HEK293 (cell line): Measurements from ENCODE around the gene TAX1BP1.

ENCODE experiments used
- CTCF ChIA-PET: fragments of 350-600 bp; formaldehyde crosslinking; extraction: SDS; loops from one replicate; lab custom pipeline; 2021; ENCODE audit warnings: antibody characterized with exemption; lab: Yijun Ruan, JAX
- POLR2A ChIA-PET: fragments of 300-600 bp; formaldehyde crosslinking; extraction: SDS; loops from one replicate; lab custom pipeline; 2020; ENCODE audit warnings: antibody characterized with exemption, inconsistent platforms; lab: Yijun Ruan, JAX
- H3K27ac ChIP-seq: fragments of 200-500 bp; sonication (Bioruptor generic); 2 replicates; pipeline ENCODE4 v1.5.1; 2014; ENCODE audit warnings: low read depth, low read length, control low read depth, inconsistent platforms; ENCODE audit errors: extremely low read depth
- H3K36me3 ChIP-seq, 2 experiments: fragments of 200-500 bp in 1 of 2; sonication (Bioruptor generic) in 1 of 2; 1 replicate in 1 of 2; 2 replicates in 1 of 2; pipeline ENCODE4 v1.5.1; 2014 to 2017; ENCODE audit warnings: inconsistent platforms in 2 of 2, low read length in 2 of 2; ENCODE audit not compliant: control insufficient read depth in 2 of 2, insufficient read depth in 1 of 2
- H3K4me1 ChIP-seq: fragments of 200-500 bp; sonication (Bioruptor generic); 2 replicates; pipeline ENCODE4 v1.5.1; 2014; ENCODE audit warnings: mild to moderate bottlenecking, low read length, inconsistent platforms; ENCODE audit not compliant: control insufficient read depth, insufficient read depth
- H3K4me3 ChIP-seq: 2 replicates; pipeline ENCODE4 v1.5.1; 2011; ENCODE audit warnings: low read depth, mild to moderate bottlenecking, control low read depth, low read length, moderate library complexity
- H3K9me3 ChIP-seq: fragments of 200-500 bp; sonication (Bioruptor generic); 2 replicates; pipeline ENCODE4 v1.5.1; 2014; ENCODE audit warnings: low read depth, low read length, inconsistent platforms; ENCODE audit not compliant: control insufficient read depth, insufficient read depth
- FEZF1 ChIP-seq: fragments of 450-650 bp; formaldehyde crosslinking; IDR thresholded peaks from 2 replicates; pipeline ENCODE4 v1.5.1; 2016; ENCODE audit warnings: missing biosample characterization, missing genetic modification characterization
- KLF1 ChIP-seq: fragments of 450-650 bp; formaldehyde crosslinking; IDR thresholded peaks from 2 replicates; pipeline ENCODE4 v1.5.1; 2016; ENCODE audit warnings: missing biosample characterization, missing genetic modification characterization
- KLF16 ChIP-seq: fragments of 450-650 bp; formaldehyde crosslinking; IDR thresholded peaks from 2 replicates; pipeline ENCODE4 v1.5.1; 2017; ENCODE audit warnings: missing biosample characterization, missing genetic modification characterization
- KLF8 ChIP-seq: fragments of 450-650 bp; formaldehyde crosslinking; IDR thresholded peaks from 2 replicates; pipeline ENCODE4 v1.5.1; 2016; ENCODE audit warnings: missing biosample characterization, missing genetic modification characterization
- MZF1 ChIP-seq: fragments of 450-650 bp; formaldehyde crosslinking; IDR thresholded peaks from 2 replicates; pipeline ENCODE4 v1.5.1; 2017; ENCODE audit warnings: missing biosample characterization, missing genetic modification characterization, borderline replicate concordance
- OSR2 ChIP-seq: fragments of 450-650 bp; formaldehyde crosslinking; IDR thresholded peaks from 2 replicates; pipeline ENCODE4 v1.5.1; 2016; ENCODE audit warnings: missing biosample characterization, missing genetic modification characterization
- SETDB1 ChIP-seq: IDR thresholded peaks from one replicate; pipeline ENCODE4 v1.6.1; 2017; ENCODE audit warnings: mild to moderate bottlenecking, low read length, moderate library complexity, mixed read lengths; ENCODE audit not compliant: insufficient read length
- ZIC2 ChIP-seq: fragments of 450-650 bp; formaldehyde crosslinking; IDR thresholded peaks from 2 replicates; pipeline ENCODE4 v1.5.1; 2016; ENCODE audit warnings: missing biosample characterization, missing genetic modification characterization
- ZNF155 ChIP-seq: fragments of 450-650 bp; formaldehyde crosslinking; IDR thresholded peaks from 2 replicates; pipeline ENCODE4 v1.5.1; 2016; ENCODE audit warnings: missing biosample characterization, missing genetic modification characterization
- ZNF169 ChIP-seq: fragments of 450-650 bp; formaldehyde crosslinking; IDR thresholded peaks from 2 replicates; pipeline ENCODE4 v1.5.1; 2016; ENCODE audit warnings: missing biosample characterization, missing genetic modification characterization
- ZNF19 ChIP-seq: fragments of 450-650 bp; formaldehyde crosslinking; IDR thresholded peaks from 2 replicates; pipeline ENCODE4; 2016; ENCODE audit warnings: missing biosample characterization, missing genetic modification characterization, low read depth
- ZNF426 ChIP-seq: fragments of 450-650 bp; formaldehyde crosslinking; IDR thresholded peaks from 2 replicates; pipeline ENCODE4 v1.5.1; 2017; ENCODE audit warnings: missing biosample characterization, missing genetic modification characterization, mild to moderate bottlenecking, inconsistent platforms, moderate library complexity
- ZNF560 ChIP-seq: fragments of 450-650 bp; formaldehyde crosslinking; IDR thresholded peaks from 2 replicates; pipeline ENCODE4 v1.5.1; 2017; ENCODE audit warnings: missing biosample characterization, missing genetic modification characterization, borderline replicate concordance
- ZNF701 ChIP-seq: fragments of 450-650 bp; formaldehyde crosslinking; IDR thresholded peaks from 2 replicates; pipeline ENCODE4 v1.5.1; 2016; ENCODE audit warnings: missing biosample characterization, missing genetic modification characterization
- ZNF830 ChIP-seq: fragments of 450-650 bp; IDR thresholded peaks from 2 replicates; pipeline ENCODE4 v1.5.0; 2018; ENCODE audit warnings: missing biosample characterization, missing genetic modification characterization, low read depth, mild to moderate bottlenecking, moderate library complexity
- TF ChIP-seq, protein P1 (sequence below): fragments of 450-650 bp; formaldehyde crosslinking; IDR thresholded peaks from 2 replicates; pipeline ENCODE4 v1.5.1; 2016; ENCODE audit warnings: missing biosample characterization, missing genetic modification characterization
- TF ChIP-seq, protein P2 (sequence below): fragments of 450-650 bp; IDR thresholded peaks from 2 replicates; pipeline ENCODE4 v1.5.1; 2018; ENCODE audit warnings: missing biosample characterization, missing genetic modification characterization
- TF ChIP-seq, protein P3 (sequence below): fragments of 450-650 bp; formaldehyde crosslinking; IDR thresholded peaks from 2 replicates; pipeline ENCODE4 v1.5.1; 2016; ENCODE audit warnings: missing biosample characterization, missing genetic modification characterization, borderline replicate concordance

Gene TAX1BP1

DNA sequence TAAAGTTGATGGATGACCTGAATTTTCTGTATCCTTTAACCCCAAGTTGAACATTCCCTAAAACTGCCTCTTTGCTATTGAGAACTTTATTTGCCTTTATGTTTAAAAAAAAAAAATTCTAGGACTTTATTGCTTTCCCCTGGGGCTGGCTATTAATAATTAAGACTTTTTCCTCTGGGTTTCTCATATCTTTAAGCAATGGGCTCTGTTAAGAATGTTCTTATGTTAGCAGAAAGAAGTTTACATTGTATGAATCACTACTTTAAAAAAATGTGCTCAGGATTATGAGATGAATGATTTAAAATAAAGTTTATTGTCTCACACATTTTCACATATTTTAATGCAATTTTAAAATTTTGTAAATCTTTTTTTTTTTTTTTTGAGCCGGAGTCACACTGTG, 19.5 kb downstream of the TAX1BP1 start:
- TF ChIP-seq KLF1 (tag by site-specific recombination) (no peak), ZNF701 (tag by site-specific recombination) (no peak), SETDB1 (no peak), KLF8 (tag by site-specific recombination) (no peak)
- no peak overlapping the region for H3K27ac ChIP-seq
- POLR2A ChIA-PET: no interaction called here
- CTCF ChIA-PET: no interaction called here
- peaks cover 7% of the 10 kb centered on the region; the same call in 1 of the 2 replicates for H3K4me1 ChIP-seq
- peaks cover 37 to 40% of the 10 kb centered on the region in 2 experiments for H3K36me3 ChIP-seq
- H3K9me3 ChIP-seq: no peaks in the 10 kb centered on the region
- no peak overlapping the region for H3K4me3 ChIP-seq

DNA sequence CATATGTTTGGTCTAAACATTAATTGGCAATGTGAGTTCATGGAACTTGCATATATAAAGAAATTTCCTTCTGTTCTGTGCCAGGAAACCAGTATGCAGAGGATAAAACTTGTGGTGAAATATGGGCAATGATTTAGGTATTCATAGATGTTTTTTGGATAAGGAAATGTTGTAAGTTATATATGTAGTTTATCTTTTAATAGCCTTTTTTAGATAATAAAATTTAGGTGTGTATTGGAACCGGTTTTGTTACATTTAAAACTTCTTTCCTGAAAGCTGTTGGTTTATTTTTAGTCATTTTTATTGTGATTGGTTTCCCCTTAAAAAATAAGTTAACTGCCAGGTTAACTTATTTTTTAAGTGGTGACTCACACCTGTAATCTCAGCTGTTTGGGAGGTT, 22.1 kb downstream of the TAX1BP1 start:
- ChIA-PET POLR2A (no interaction called here), CTCF (interaction anchor here (1.1 kb wide), 1 partner anchor 16 kb away, joined by 3 read pairs; no protein-coding TSS in a partner anchor)
- TF ChIP-seq, protein P1, sequence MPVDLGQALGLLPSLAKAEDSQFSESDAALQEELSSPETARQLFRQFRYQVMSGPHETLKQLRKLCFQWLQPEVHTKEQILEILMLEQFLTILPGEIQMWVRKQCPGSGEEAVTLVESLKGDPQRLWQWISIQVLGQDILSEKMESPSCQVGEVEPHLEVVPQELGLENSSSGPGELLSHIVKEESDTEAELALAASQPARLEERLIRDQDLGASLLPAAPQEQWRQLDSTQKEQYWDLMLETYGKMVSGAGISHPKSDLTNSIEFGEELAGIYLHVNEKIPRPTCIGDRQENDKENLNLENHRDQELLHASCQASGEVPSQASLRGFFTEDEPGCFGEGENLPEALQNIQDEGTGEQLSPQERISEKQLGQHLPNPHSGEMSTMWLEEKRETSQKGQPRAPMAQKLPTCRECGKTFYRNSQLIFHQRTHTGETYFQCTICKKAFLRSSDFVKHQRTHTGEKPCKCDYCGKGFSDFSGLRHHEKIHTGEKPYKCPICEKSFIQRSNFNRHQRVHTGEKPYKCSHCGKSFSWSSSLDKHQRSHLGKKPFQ (tag by site-specific recombination): no peak
- TF ChIP-seq ZNF426 (tag by site-specific recombination): no peak
- TF ChIP-seq ZIC2 (tag by site-specific recombination): no peak
- TF ChIP-seq, protein P2, sequence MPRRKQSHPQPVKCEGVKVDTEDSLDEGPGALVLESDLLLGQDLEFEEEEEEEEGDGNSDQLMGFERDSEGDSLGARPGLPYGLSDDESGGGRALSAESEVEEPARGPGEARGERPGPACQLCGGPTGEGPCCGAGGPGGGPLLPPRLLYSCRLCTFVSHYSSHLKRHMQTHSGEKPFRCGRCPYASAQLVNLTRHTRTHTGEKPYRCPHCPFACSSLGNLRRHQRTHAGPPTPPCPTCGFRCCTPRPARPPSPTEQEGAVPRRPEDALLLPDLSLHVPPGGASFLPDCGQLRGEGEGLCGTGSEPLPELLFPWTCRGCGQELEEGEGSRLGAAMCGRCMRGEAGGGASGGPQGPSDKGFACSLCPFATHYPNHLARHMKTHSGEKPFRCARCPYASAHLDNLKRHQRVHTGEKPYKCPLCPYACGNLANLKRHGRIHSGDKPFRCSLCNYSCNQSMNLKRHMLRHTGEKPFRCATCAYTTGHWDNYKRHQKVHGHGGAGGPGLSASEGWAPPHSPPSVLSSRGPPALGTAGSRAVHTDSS (tag by site-specific recombination): no peak
- no peak for TF ChIP-seq FEZF1 (tag by site-specific recombination)
- no peak for TF ChIP-seq OSR2 (tag by site-specific recombination)
- TF ChIP-seq ZNF19: no peak
- TF ChIP-seq KLF16: no peak
- no peak for TF ChIP-seq ZNF169 (tag by site-specific recombination)
- TF ChIP-seq, protein P3, sequence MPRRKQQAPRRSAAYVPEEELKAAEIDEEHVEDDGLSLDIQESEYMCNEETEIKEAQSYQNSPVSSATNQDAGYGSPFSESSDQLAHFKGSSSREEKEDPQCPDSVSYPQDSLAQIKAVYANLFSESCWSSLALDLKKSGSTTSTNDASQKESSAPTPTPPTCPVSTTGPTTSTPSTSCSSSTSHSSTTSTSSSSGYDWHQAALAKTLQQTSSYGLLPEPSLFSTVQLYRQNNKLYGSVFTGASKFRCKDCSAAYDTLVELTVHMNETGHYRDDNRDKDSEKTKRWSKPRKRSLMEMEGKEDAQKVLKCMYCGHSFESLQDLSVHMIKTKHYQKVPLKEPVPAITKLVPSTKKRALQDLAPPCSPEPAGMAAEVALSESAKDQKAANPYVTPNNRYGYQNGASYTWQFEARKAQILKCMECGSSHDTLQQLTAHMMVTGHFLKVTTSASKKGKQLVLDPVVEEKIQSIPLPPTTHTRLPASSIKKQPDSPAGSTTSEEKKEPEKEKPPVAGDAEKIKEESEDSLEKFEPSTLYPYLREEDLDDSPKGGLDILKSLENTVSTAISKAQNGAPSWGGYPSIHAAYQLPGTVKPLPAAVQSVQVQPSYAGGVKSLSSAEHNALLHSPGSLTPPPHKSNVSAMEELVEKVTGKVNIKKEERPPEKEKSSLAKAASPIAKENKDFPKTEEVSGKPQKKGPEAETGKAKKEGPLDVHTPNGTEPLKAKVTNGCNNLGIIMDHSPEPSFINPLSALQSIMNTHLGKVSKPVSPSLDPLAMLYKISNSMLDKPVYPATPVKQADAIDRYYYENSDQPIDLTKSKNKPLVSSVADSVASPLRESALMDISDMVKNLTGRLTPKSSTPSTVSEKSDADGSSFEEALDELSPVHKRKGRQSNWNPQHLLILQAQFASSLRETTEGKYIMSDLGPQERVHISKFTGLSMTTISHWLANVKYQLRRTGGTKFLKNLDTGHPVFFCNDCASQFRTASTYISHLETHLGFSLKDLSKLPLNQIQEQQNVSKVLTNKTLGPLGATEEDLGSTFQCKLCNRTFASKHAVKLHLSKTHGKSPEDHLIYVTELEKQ (tag by site-specific recombination): no peak
- no peak for TF ChIP-seq ZNF560 (tag by site-specific recombination)
- TF ChIP-seq MZF1 (tag by site-specific recombination): no peak
- TF ChIP-seq ZNF155 (tag by site-specific recombination): no peak
- TF ChIP-seq ZNF701 (tag by site-specific recombination): no peak
- no peak for TF ChIP-seq ZNF830
- H3K9me3 ChIP-seq: no peaks in the 10 kb centered on the region
- peaks cover 28 to 37% of the 10 kb centered on the region in 2 experiments for H3K36me3 ChIP-seq
- no peak overlapping the region for H3K27ac ChIP-seq
- H3K4me3 ChIP-seq: no peak overlapping the region
- H3K4me1 ChIP-seq: peaks cover 7% of the 10 kb centered on the region
